HEK293 (cell line): ENCODE data around the gene SMPDL3A.

ENCODE experiments used
- CTCF ChIP-seq: fragments of 450-650 bp; formaldehyde crosslinking; IDR thresholded peaks from 2 replicates; pipeline ENCODE4 v1.5.1; 2016; ENCODE audit warnings: missing biosample characterization, missing genetic modification characterization
- SP2 ChIP-seq: fragments of 450-650 bp; formaldehyde crosslinking; IDR thresholded peaks from 2 replicates; pipeline ENCODE4 v1.5.1; 2016; ENCODE audit warnings: missing biosample characterization, missing genetic modification characterization
- YY1 ChIP-seq: fragments of 450-650 bp; formaldehyde crosslinking; IDR thresholded peaks from 2 replicates; pipeline ENCODE4 v1.5.1; 2018; ENCODE audit warnings: missing biosample characterization, missing genetic modification characterization
- ZNF184 ChIP-seq: fragments of 450-650 bp; IDR thresholded peaks from 2 replicates; pipeline ENCODE4 v1.5.1; 2018; ENCODE audit warnings: missing biosample characterization, mild to moderate bottlenecking, missing genetic modification characterization
- ZNF350 ChIP-seq: fragments of 450-650 bp; formaldehyde crosslinking; IDR thresholded peaks from 2 replicates; pipeline ENCODE4 v1.5.0; 2017; ENCODE audit warnings: missing biosample characterization, mild to moderate bottlenecking, missing genetic modification characterization
- ZNF776 ChIP-seq: fragments of 450-650 bp; formaldehyde crosslinking; IDR thresholded peaks from 2 replicates; pipeline ENCODE4 v1.5.0; 2017; ENCODE audit warnings: missing biosample characterization, missing genetic modification characterization, borderline replicate concordance
- ZXDB ChIP-seq: fragments of 450-650 bp; formaldehyde crosslinking; IDR thresholded peaks from 2 replicates; pipeline ENCODE4 v1.5.1; 2016; ENCODE audit warnings: missing biosample characterization, missing genetic modification characterization
- TF ChIP-seq, protein P1 (sequence below): sonication (generic); formaldehyde crosslinking; IDR thresholded peaks from 2 replicates; pipeline ENCODE4 v1.8.1; 2022; ENCODE audit warnings: mild to moderate bottlenecking, moderate library complexity, missing genetic modification reagents
- TF ChIP-seq, protein P2 (sequence below): fragments of 450-650 bp; formaldehyde crosslinking; IDR thresholded peaks from 2 replicates; pipeline ENCODE4 v1.5.1; 2017; ENCODE audit warnings: missing biosample characterization, missing genetic modification characterization

GRCh38 chr6:122821095-122821494, 32.0 kb downstream of the SMPDL3A start:
- TF ChIP-seq, protein P1, sequence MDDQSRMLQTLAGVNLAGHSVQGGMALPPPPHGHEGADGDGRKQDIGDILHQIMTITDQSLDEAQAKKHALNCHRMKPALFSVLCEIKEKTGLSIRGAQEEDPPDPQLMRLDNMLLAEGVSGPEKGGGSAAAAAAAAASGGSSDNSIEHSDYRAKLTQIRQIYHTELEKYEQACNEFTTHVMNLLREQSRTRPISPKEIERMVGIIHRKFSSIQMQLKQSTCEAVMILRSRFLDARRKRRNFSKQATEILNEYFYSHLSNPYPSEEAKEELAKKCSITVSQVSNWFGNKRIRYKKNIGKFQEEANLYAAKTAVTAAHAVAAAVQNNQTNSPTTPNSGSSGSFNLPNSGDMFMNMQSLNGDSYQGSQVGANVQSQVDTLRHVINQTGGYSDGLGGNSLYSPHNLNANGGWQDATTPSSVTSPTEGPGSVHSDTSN (CRISPR knock-in tag), result no peak
- TF ChIP-seq CTCF (no peak), ZXDB (tag by site-specific recombination) (no peak), SP2 (tag by site-specific recombination) (no peak), ZNF776 (no peak), YY1 (tag by site-specific recombination) (no peak), ZNF184 (no peak), ZNF350 (tag by site-specific recombination) (no peak)
- TF ChIP-seq, protein P2, sequence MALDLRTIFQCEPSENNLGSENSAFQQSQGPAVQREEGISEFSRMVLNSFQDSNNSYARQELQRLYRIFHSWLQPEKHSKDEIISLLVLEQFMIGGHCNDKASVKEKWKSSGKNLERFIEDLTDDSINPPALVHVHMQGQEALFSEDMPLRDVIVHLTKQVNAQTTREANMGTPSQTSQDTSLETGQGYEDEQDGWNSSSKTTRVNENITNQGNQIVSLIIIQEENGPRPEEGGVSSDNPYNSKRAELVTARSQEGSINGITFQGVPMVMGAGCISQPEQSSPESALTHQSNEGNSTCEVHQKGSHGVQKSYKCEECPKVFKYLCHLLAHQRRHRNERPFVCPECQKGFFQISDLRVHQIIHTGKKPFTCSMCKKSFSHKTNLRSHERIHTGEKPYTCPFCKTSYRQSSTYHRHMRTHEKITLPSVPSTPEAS (tag by site-specific recombination), result no peak
